ENCODE data around the gene VTN.
A peak's percentile ranks its signal among the peaks of the same experiment; 100 is the strongest.
"Not testable (repeated sequence)": the region's sequence is repeated elsewhere in the genome, so short reads cannot be mapped to it uniquely, and the experiment has no call there.

Gene VTN

GRCh38 chr17:28339431-28339830 is 30.7 kb downstream of the VTN start:
- no peak for DNase-seq

GRCh38 chr17:28338769-28339212 is 31.3 kb downstream of the VTN start:
- DNase-seq = not testable (repeated sequence)

- DNase-seq = peak; percentile 36
These were observed 31.9 kb downstream of the VTN start for GRCh38 chr17:28338056-28338768.

- DNase-seq = peak; percentile 81
These were observed 33.9 kb downstream of the VTN start for GRCh38 chr17:28335959-28336871.

- DNase-seq = peak; percentile 100
These were observed 34.7 kb downstream of the VTN start, which contains the start of the genes IFT20 and TNFAIP1 for GRCh38 chr17:28335201-28335958. TSS of gene IFT20 (minus strand) at chr17:28335472. CDS start at chr17:28331985, 3,487 bp downstream. TSS of gene TNFAIP1 (plus strand) at chr17:28335761. CDS start at chr17:28339522, 3,761 bp downstream.

- no peak for DNase-seq
These were observed 35.4 kb downstream of the VTN start for GRCh38 chr17:28334666-28335200.

- no peak for DNase-seq
These were observed 35.9 kb downstream of the VTN start for GRCh38 chr17:28334171-28334570.

- DNase-seq = no peak
These were observed 36.9 kb downstream of the VTN start for GRCh38 chr17:28333083-28333746.

GRCh38 chr17:28331891-28332420 is 38.2 kb downstream of the VTN start:
- DNase-seq = no peak

GRCh38 chr17:28330671-28331070 is 39.4 kb downstream of the VTN start:
- DNase-seq = no peak

GRCh38 chr17:28328325-28328724 is 41.8 kb downstream of the VTN start:
- no peak for DNase-seq

GRCh38 chr17:28327709-28328108 is 42.4 kb downstream of the VTN start:
- no peak for DNase-seq

GRCh38 chr17:28327031-28327607 is 43.0 kb downstream of the VTN start:
- DNase-seq = no peak

- no peak for DNase-seq
These were observed 44.0 kb downstream of the VTN start for GRCh38 chr17:28326114-28326513.

GRCh38 chr17:28325211-28325610 is 44.9 kb downstream of the VTN start:
- DNase-seq = no peak

- DNase-seq = no peak
These were observed 45.3 kb downstream of the VTN start for GRCh38 chr17:28324781-28325180.

- no peak for DNase-seq
These were observed 45.8 kb downstream of the VTN start for GRCh38 chr17:28324267-28324745.

- no peak for DNase-seq
These were observed 49.7 kb downstream of the VTN start for GRCh38 chr17:28320215-28321061.

- DNase-seq = no peak
These were observed 50.5 kb downstream of the VTN start for GRCh38 chr17:28319598-28319935.
